GM18907 (cell line): ENCODE measurements around the gene ZNF827.
"Not testable (repeated sequence)": the region's sequence is repeated elsewhere in the genome, so short reads cannot be mapped to it uniquely, and the experiment has no call there.

ENCODE experiments used
- ATAC-seq: cut with Tn5 transposase; IDR thresholded peaks from one replicate; pipeline ENCODE4 v1.9.1; 2021; ENCODE audit warnings: mild to moderate bottlenecking, moderate library complexity; ENCODE audit not compliant: unreplicated experiment

Gene ZNF827

DNA sequence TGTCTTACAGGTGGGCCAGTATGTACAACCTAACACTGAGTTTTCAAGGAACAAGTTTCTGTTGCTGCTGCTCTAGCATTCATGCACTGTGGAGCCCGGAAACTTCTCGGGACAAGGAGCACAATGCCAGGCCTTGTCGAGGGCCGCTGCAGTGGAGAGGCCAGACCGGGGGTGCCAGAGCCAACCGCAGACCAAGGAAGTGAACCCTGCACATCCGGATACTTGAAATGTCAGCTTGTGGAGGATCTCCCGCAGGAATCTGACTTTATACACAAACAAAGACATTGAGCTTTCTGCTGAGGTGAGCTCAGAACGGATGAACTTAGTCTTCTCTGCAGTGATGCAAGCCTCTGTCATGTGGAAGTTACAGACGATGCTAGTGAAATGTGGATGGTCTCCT, 99.5 kb downstream of the ZNF827 start:
- no peak for ATAC-seq

DNA sequence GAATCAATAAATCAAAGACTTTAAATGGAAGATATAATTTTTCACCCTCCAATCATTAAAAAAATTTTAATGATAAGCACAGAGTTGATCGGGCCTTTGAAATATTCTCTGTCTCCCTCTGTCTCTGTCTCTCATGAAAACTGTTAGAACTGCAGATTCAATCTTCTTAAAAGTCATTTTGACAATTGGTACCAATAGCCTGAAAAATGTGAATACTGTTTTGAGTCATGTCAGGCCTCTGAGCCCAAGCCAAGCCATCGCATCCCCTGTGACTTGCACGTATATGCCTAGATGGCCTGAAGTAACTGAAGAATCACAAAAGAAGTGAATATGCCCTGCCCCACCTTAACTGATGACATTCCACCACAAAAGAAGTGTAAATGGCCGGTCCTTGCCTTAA, 106.2 kb downstream of the ZNF827 start:
- ATAC-seq = not testable (repeated sequence)

DNA sequence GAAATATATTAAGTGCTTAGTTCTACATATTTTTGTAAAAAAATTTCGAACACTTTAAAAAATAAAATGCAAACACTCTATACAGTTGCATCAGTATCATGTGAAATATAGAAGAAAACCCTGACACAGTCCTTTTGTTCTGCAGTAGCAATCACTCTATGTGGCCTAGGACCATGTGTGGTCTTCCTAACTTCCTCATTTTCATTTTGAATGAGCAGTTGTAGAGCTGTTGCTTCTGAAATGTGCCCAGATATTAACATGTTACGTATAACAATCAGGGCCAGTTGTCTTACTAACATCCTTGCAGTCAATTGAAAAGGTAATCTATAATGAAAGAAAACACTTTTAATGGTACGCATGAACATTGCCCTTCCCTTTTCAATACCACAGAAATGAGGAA, 107.9 kb downstream of the ZNF827 start:
- ATAC-seq = peak; percentile 71

DNA sequence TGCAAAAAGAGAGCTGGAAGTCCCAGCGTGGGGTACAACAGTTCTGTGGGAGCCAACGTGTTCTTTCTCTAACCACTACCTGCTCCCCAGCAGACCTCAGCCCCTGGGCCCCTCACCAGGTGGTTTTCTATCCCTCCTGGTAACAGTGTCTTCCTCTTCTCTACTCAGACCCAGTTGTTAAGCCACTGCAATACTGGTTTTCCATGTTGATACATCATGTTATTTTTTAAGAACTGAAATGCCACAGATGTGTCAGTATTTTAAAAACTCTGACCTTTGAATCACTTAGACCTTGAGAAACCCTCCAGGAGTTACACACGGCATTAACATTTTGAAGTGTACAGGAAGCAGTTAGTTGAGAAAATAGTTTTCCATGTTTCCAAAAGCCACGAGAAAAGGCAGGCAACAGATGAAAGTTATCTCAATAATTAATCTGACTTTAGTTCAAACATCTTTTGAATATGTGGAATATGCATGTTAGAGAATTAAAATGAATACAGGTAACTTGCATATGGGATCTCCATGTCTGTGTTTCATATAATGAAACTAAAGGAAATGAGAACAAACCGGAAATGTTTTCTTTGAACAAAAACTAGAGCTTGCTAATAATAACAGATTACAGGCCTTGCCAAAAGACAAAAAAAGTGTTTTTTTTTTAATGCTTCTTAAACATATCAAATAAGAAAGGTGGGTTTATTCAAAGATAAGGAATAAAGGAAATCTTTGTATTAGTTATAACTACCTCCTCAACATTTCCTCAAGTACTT, 108.8 kb downstream of the ZNF827 start:
- peak; percentile 77 for ATAC-seq

DNA sequence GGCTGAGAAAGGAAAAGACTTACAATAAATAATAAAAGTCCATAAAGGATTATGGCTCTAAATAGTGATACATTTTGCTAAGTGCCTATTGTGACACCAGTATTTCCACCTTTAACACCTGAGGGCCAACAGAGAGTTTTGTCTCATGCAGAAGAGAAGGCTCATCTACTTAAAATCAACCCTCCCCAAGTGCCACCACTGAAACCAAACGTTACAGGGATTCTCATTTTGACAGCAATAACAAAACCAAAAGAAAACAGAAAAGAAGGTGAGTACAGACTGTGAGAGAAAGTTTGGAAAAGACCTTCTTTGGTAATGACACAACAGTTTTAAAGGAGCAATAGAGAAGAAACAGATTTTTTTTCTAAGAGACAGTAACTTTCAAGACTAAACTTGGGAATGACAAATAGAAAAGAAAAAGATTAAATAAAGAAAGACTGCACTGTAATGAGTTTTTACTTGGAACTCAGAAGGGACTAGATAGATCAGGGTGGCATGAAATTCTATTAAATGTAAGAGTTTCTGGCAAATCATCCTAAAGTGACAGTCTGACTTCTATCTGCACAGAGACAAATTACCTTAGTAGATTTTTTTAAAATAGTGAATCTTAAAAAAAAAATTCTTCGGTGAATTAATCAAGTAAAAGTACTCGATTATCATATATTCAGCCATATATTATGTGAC, 109.7 kb downstream of the ZNF827 start:
- peak; percentile 75 for ATAC-seq

DNA sequence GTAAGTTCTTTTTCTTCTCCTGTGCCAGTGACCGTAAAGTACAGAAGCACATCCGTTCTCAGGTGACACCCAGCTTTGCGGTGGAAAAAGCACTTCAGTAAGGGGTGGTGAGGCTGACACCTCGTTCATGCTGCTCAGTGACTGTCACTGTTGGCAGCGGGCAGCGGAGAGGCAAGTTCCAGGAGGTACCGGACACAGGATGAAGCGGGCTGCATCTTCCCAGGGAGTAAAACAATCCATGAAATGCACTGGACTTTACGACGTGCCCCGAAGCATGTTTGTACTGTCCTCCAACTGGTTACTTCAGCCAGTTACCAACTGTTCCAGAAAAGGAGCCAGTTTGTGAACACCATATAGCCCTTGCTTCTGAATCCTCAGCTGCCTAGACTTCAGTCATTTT, 110.7 kb downstream of the ZNF827 start:
- ATAC-seq = no peak

DNA sequence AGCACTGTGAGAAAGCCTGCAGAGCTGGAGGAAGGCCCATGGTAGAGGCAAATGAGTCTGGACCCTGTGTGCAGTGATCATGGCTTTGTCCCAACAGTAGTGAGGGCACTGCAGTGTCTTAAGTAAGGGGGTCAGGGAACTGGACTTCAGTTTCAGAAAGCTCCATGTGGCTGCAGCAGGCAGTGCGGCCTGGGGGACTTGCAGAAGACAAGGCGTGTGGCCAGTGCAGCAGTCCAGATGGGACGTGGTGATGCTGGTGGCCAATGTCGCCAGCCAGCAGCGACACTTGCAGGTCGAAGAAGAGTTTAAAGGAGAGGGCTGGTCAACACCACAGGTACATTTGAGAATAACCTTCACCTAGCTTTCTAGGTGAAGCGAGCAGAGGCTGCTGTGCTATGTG, 113.4 kb downstream of the ZNF827 start:
- ATAC-seq = no peak

DNA sequence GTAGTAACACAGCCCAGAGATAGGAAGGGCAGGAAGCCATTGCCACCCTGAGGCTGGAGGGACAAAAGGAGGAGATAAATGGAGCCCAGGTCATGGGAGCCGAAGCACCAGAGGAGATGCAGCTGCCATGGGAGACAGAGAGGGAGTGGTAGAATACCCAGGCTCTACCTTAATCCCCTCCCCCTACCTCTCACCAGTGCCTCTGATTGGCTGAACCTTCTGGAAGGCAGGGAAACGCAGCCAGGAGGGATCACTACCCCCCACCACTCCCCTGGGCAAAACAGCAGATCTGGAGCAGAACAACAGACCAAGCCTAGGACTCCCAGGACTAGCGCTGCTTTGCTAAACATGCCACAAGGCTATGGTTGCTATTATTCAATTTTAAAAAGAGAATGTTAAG, 114.2 kb downstream of the ZNF827 start:
- ATAC-seq = no peak

DNA sequence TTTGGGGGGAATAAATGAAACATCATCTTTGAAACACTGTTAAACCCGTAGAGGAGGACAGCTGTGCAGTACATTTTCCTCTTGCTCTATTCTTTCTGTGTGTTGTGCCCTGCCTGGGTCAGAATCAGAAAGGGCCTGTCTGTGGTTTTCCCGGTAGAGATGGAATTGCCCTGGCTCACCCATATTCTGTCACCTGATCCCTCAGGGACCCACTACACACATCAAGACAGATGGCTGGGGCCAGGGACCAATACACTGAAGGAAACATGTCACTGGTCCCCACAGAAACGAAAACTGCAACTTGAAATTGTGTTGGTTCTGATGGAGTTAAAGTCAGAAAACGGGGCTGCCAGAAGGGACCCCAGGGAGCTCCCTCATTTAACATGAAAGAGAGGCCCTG, 114.9 kb downstream of the ZNF827 start:
- ATAC-seq = peak; percentile 39

DNA sequence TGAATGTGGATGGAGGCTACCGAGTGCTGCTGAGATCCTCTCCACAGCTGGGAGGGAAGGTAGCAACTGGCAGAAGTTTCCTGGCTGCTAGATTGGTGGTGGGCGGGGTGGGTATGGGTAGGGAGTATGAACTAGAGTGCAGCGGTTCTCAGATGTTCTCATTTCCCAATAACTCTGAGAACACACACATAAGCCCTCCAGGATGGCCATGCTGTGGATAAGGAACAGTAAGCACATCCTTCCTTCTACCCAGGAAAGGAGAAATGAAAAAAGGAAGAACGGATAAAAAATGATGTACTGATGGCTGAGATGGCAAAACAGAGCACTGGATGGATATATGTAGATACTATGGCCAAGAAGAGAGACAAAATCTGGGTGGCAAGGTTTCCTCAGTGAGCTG, 116.0 kb downstream of the ZNF827 start:
- ATAC-seq = no peak

DNA sequence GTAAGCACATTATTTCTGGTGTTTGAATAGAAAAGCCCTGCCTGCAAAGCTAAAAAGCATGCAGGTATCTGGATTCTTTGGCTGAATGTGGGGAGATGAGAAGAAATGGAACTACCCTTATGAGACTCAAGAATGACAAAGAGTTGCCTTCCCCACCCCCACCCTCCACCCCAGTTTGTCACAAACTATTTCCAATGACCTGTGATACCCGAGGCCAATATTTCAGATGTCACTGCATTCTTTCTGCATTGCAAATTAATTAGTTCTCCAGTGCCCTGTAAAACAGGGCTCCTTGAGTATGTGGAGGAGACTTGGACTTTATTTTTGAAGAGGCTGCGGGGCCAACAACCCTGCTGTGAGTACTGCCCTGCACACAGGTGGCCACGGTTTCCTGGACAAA, 116.4 kb downstream of the ZNF827 start:
- ATAC-seq = no peak

DNA sequence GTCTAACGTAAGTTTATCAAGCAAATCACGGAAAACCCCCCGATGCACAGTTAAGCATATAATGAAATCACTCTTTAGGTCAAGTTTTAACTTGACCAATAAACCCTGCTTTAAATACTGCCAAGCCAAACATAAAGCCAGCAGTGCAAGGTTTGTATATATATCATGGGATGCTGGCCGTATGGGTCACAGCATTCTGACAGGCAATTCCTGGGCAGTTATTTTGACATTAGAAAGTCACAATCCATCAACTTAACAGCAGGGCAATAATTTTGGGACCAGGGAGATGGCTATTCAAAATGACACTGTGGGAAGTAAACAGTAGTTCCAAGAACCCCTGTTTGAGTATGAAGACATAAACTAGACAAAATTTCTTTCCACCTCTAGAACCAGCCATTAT, 116.9 kb downstream of the ZNF827 start:
- no peak for ATAC-seq

DNA sequence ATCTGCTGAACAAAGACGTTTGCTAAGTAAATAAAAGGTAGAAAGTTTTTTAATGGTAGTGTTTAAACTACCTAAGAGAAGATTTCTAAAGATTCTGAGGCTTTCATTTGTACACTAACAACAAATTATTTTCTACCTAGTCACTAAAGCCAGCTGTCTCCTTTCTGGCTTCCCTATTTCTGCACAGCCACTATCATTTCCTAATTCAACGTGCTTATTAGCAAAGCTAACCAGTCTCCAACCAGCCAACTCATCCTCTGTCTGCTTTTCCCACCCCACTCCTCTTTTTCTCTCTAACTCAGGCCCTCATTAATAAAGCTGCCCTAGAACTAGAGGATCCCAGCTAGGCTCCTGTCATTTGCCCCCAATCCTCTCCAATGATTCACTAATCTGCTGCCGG, 118.2 kb downstream of the ZNF827 start:
- no peak for ATAC-seq

DNA sequence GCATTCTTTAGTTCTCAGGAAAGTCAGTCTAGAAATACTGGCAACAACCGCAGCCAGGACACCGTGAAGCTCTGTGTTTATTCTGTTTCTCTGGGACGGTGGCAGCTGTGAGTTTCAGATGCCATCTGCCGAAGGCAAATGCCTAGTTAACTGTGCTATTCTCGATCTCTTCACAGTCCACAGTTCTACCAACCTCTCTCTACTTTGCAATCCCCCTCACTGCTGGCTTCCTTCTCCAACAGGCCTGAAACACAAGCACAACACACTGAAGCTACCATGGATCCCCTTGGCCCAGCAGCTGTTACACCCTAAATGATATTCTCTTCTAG, 118.8 kb downstream of the ZNF827 start:
- ATAC-seq = peak; percentile 41

DNA sequence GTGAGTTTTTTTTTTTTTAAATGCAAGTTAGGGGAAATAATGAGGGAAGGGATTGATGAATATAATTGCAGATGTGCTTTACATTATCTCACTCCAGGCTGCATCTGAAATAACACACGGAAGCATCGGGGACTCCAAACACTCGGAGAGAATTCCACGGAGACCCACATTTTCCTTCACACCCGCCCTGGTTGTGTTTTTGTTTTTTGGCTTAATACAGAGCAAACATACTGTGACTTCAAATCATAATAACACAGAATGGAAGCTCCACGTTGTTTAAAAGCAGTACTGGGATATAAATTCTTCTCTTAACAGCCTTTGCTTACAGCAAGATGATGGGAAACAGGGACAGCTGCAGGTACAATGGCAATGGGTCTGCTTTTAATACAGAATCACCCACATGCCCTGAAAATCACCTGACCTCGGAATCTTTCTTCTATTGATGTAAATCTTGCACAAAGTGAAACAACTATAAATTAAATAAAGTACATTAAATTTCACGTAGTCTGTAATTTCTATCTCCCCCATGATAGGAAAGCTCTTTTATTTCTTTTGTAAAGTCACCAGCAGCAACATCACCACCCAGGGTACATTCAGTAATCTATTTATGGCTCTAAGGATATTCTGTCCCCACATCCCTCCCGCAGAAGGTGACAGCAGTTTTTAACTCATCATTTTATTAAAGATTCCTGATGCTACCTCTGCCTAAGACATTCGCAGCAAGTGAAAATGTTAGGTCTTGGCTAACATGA, 119.3 kb downstream of the ZNF827 start:
- ATAC-seq = no peak

DNA sequence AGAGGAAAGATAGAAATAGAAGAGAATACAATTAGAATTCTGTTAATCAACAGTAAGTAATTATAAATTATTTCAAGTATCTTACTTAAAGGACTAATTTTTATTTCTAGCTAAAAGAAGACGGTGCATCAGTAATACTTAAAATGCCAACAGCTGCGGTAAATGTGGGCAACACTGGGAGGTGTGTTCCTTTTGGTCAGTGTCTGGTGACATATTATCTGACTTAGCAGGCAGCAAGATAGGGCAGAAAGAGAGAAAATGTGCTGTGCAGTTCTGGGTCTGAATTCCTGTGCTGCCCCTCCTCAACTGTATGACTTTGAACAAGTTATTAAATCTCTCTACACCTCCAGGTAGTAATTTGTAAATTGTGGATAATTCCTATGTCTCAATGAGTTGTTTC, 120.6 kb downstream of the ZNF827 start:
- no peak for ATAC-seq

DNA sequence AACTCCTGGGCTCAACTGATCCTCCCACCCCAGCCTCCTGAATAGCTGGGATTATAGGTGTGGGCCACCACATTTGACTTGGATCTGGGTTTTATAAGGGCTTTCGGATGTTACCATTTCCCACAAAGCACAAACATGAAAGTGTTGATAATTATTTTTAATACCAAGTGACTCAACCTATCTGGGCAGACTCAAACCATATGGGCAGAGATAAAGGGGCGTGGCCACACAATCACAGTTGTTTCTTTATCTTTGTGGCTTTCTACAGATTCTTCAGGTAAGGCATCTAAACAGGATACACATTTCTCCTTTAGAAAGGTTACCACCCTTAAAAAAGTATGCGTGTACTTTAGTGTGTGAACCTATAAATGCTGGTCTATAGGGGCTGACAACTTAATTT, 122.5 kb downstream of the ZNF827 start:
- no peak for ATAC-seq

DNA sequence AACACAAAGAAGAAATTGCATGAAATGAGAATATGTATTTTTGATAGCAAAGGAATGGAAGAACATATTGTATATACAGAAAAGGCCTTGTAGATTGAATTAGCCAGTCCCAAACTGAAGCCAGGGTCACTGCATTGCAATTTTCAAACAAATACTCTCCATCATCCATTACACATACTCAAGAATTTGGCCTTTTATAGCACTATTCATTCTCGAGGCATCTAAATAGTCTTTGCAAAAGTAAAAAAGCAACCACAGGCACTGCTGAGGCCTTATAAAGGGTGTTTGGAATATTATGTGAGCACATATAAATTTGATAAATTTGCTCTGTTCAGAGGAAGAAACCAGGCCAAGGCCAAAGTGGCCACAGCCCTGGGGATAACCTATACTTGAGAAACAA, 123.0 kb downstream of the ZNF827 start:
- ATAC-seq = no peak

DNA sequence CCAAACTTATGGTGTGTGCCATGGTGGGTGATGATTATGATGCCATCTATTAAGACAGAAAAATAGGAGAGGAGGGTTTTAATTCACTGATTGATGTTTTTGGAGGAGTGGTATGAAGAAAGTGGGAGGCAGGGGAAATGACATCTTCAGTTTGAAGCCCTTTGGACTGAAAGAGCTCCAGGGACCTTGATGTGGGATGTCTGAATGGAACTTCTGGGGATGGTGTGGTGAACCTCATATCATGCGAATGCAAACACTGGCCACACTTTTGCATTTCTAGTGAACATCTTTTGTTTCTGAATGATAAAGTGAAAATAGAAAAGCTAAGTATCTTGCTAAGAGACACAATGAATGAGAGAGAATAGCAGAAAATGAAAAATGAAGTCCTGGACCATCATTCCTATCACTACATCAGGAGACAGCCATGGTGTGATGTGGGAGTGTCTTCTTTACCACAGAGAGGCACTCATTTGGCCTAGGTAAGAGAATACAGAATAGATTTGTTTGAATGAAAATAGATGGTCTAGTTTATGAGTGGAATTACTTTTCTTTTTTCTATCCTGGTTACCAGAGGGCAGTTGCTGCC, 123.5 kb downstream of the ZNF827 start:
- ATAC-seq = no peak

DNA sequence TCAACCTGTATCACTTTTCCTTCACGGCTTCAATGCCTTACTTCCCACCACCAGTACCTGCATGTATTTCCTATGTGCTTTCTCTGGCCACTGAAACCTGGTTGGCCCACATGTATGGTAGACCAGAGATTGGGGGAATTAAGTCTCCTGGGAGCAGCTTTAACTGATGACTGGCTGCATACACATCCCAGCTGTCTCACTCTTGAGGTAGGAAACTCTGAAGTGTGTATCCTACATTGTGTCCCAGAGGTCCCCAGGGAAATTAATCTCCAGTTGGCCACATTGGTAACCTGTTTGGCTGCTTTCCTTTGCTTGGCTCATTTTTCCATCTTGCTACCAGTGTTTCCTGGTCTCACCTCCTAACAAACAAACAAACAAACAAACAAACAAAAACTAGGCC, 124.4 kb downstream of the ZNF827 start:
- ATAC-seq = no peak

DNA sequence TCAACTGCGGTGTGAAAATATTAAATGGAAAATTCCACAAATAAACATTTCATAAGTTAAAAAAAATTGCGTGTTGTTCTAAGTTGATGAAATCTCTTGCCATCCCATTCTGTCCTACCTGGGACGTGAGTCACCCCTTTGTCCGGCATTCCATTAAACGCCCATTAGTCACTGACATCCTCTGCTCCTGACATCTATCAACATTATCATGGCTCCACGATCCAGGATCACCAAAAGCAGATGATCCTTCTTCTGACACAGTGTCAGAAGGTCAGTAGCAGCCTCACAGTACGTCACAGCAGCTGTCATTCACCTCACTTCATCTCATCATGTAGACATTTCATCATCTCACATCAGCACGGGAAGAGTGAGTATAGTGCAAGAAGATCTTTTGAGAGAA, 125.7 kb downstream of the ZNF827 start:
- ATAC-seq = no peak
